GM21529 (cell line): Measurements from ENCODE around the gene CARD11.

Experiments used
- ATAC-seq: cut with Tn5 transposase; IDR thresholded peaks from one replicate; pipeline ENCODE4 v1.9.1; 2021; ENCODE audit not compliant: unreplicated experiment

The CARD11 gene

DNA sequence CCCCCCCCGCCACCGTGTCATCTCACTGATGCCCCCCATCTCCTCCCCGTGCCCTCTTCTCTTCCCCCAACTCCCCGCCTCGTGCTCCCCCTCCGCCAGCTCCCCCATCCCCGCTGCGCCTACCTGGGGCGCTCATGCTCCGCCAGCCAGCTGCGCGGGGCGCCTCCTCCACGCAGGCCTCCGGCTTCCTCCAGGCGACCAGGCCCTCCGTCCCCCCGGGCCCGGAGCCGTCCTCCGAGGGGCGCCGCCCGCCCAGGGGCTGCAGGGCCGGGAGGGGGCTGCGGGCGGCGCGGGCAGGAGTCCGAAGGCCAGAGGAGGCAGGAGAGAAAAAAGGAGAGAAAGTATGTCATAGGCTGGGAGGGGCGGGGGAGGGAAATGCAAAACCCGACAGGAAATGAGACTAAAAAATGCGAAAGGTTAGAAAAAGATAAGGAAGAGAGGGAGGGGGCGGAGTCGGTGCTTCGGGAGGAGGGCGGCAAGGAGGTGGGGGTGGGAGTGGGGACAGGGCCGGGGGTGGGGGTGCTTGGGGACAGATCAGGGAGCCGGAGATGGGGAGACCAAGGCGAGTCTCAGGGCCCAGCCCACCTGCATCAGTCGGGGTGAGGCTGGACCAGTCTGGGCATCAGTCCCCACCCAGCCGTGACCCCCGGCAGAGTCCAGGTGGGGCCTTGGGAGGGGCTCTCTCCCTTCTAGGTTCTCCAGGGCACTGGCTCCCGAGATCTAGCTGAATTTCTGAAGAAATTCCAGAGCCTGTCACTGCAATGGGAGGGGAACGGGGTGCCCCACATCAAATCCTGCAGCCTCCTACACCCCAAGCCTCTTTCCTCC lies at the start of gene CARD11:
TSS of gene CARD11 (minus strand) at position 324 of the 828 bp plus-strand sequence. CDS start 85,361 bp downstream, outside the sequence.
- peak; percentile 30 for ATAC-seq

DNA sequence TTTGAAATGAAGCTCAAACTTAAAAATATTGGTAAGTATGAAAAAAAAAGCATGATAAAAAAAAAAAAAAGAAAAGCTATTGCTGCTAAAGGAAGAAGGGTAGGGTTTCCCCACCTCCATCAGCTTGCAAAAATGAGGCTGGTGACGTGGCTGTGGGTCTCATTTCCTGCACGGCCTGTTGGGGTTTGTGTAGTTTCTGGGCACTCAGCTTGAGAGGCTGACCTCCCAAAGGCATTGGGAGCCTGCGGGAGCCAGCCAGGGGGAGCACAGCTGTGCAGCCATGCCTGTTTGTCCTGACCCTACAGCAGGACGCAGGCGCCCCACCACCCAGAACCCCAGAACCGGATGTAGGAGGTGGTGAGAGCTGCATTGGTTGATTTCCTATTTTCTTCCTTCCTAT lies 48.8 kb upstream of the CARD11 start:
- peak; percentile 79 for ATAC-seq

DNA sequence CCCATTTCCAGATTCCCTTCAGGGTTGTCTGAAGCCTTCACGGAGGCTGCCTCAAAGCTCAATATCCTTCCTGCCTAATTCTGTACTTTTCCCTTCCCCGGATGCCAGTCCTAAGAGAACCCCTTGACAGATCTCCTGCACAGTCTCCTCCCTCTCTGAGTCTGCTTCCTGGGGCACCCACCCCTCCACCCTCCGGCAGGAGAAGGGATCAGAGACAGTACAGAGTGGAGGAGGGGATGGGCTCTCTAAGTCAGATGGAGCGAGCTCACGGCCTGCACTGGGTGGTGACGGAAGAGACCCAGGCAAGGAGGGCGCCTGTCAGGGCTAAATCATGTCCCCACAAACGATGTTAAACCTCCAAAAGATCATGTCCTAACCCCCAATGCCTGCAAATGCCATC lies 48.0 kb upstream of the CARD11 start:
- no peak for ATAC-seq

DNA sequence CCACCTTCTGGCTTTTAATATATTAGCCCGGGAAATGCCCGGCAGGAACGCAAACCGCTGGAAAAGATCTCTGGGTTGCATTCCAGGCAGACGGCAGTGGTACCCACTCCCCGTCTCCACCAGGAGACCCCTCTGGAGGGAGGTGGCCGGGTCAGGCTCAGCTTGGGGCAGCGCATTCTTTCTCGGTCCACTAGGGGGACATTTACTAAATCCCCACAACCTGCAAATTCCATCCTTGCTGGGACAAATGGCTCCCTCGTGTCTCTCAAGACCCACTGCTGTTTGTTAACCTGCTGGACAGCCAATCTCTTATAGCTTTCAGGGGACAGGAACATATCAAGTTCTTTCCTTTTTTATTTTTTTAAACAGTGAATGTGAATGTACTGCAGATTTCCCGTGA lies 45.8 kb upstream of the CARD11 start:
- no peak for ATAC-seq

DNA sequence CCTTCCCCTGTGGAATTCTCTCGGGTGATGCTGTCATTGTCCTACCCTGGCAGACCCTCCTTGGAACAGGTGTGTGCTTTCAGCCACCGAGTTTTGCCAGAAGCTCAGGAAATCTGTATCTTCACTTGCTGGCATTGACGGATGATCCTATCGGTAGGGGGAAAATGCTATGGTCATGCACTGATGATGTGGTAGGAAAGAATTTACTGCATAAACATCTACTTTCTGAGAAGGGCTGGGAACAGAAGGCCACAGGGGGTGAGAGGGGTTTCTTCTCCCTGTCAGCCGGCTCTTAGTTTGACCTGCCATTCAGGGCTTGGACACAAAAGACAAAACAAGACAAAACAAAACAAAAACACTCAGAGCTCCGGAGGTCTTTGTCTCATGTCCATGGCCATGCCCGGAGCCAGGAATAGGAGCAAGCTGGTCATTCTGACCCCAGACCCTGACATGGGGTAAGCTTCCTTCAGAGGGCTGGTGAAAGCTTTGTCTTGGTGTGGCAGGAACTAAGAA lies 43.6 kb upstream of the CARD11 start:
- no peak for ATAC-seq

DNA sequence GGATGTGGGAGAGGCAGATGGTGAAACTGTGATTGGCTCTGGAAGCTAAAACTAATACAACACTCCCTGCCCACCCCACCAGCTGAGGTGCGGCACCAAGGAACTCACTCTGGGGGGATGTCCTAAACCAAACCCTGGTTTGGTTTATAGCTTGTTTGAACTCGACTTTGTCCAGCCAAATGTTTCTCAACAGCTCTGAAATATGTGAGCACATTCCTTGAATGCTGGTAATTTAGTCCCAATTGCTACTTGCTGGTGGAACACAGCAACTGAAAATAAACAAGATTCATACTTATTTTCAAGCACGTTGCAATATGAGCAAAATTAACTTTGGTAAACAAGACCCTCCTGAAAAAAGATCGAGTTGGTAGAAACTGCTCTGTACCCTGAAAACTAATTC lies 39.7 kb upstream of the CARD11 start:
- no peak for ATAC-seq

DNA sequence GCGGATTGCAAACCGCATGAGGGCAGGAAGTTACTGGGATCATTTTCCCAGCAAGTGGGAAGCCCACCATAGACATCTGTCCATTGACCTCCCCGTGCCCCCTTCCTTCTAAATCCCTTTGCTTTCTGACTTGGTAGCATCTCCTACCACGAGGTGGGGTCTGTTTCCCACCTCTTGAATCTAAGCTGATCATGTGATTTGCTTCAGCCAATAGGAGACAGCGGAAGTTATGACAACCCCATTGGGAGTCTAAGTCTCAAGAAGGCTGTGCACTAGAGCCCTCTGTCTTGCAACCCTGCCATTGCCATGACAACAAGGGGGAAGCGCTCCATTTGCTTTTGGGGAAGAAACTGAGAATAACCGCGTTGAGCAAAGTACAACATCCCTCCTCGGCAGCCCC lies 39.2 kb upstream of the CARD11 start:
- ATAC-seq = no peak

DNA sequence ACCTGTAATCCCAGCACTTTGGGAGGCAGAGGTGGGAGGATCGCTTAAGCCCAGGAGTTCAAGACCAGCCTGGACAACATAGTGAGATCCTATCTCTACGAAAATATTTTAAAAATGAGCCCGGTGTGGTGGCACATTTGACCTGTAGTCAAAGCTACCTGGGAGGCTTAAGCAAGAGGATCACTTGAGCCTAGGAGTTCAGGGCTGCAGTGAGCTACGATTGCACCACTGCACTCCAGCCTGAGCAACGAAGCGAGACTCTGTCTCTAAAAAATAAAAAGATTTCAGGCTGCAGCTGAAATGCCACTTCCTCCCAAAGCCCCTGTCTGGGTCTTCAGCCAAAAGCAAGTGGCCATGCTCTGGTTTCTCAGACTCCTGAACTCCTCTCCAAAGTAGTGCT lies 38.7 kb upstream of the CARD11 start:
- ATAC-seq = no peak

DNA sequence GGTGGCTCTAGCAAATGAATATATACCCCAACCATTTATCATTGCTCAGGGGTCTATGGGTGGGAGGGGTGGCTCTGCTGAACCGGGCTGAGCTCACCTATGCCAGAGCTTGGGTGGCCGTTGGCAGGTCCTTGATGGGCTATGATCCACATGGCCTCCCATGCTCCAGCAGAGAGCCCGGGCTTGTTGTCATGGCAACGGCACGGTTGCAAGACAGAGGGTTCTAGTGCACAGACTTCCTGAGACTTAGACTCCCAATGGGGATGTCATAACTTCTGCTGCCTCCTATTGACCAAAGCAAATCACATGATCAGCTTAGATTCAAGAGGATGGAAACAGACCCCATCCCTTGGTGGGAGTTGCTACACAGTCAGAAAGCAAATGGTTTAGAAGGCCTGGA lies 36.4 kb upstream of the CARD11 start:
- no peak for ATAC-seq

DNA sequence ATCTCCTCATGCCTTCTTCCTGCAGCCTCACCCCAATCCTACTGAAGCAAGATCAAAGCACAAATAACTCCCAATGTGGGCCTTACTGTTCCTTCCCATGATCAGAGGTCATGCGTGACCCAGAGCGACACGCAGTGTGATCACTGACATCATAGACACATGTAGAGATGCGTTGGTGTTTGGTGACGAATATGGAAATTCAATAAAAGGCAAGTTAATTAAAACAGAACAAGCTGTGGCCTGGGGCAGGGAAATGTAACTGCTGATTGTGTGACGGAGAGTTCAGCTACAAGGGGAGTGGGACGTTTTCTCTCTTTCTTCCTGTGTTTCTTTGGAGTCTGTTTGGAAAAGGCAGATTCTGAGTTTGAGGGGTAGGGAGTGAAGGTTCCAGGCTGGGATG lies 34.8 kb upstream of the CARD11 start:
- ATAC-seq = no peak

DNA sequence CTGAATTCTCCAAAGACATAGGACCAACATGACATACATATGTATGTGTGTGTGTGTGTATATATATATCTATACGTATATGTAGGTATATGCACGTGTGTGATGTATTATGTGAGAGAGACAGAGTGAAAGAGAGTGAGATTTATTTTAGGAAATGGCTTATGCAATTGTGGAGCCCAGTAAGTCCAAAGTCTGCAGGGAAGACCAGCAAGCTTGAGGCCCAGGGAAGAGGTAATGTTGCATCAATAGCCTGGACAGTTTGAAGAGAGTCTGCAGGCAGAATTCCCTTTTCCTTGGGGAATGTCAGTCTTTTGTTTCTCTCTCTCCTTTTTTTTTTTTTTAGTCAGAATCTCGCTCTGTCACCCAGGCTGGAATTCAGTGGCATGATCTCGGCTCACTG lies 33.0 kb upstream of the CARD11 start:
- no peak for ATAC-seq

DNA sequence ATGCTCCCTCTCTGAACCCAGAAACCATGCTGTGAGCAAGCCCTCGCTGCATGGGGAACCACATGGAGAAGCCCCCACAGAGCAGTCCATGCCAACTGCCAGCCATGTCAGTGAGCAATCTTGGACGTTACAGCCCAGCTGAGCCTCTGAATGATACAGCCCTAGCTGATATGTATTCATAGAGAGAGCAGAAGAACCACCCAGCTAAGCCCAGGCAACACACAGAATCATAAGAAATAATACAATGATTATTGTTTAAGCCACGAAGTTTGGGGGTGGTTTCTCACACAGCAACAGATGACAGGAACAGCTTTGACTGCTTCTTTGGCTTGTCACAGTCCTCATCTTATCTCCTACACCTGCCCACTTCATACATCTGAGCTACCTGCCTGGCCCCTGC lies 32.5 kb upstream of the CARD11 start:
- no peak for ATAC-seq

DNA sequence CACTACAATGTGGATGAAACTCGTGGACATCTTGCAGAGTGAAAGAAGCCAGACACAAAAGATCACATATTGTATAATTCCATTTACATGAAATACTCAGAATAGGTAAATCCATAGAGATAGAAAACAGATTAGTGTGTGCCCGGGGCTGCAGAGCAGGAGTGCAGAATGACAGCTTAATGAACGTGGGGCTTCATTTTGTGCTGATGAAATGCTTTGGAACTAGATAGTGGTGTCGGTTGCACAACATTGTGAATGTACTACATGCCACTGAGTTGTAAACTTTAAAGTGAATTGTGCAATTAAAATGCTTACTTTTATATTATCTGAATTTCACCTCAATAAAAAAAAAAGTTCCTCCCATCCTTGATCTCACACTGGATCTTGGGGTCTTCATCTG lies 31.8 kb upstream of the CARD11 start:
- ATAC-seq = no peak

DNA sequence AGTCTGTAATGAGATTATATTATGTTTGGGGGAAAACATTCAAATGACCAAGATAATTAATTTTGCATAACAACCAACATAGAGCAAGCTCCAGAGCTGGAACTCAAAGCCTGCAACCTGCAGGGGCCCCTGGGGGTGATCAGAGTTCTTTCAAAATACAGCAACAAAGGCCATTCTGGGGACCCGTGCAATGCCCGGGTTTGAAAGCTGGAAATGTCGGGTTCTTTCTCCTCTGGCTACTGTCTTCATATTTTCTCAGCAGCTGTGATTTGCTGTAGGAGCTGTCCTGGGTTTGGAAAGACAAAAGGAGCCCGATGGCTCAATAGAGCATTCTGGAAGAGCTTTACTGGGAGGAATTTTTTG lies 30.8 kb upstream of the CARD11 start:
- no peak for ATAC-seq

DNA sequence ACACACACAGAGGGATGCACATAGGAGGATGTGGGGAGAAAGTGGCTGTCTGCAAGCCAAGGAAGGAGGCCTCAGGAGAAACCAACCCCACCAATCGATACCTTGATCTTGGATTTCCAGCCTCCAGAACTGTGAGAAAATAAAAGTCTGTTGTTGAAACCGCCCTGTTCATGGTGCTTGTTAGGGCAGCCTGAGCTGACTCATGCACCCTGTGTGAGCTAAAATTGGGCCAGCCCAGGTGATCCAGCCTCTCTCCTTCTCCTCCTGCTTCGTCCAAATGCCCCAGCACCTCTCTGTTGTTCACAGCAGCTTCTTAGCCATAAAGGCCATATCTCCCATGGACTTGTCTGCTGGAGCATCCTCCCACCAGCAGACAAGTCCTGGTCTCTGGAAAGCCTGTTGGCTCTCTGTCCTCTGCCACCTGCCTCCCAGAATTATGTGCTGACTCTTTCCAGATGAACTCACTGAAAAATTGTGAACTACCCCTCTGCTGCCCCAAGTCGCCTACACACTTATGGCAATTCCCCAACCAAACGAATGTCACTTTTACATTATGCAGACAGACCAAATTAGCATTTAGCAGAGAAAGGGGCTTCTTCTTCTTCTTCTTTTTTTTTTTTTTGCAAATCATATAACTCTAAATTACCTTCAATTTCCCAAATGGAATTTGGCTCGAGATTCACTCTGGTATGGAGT lies 30.2 kb upstream of the CARD11 start:
- no peak for ATAC-seq

DNA sequence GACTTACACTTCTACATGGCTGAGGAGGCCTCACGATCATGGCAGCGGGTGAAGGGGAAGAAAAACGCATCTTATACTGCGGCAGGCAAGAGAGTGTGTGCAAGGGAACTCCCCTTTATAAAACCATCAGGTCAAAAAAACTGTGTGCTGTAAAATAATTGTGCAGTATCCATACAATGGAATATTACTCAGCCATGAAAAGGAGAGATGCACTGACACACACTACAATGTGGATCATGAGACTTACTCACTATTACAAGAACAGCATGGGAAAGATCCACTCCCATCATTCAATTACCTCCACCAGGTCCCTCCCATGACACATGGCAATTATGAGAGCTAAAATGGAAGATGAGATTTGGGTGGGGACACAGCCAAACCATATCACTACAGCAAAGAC lies 27.2 kb upstream of the CARD11 start:
- ATAC-seq = no peak

DNA sequence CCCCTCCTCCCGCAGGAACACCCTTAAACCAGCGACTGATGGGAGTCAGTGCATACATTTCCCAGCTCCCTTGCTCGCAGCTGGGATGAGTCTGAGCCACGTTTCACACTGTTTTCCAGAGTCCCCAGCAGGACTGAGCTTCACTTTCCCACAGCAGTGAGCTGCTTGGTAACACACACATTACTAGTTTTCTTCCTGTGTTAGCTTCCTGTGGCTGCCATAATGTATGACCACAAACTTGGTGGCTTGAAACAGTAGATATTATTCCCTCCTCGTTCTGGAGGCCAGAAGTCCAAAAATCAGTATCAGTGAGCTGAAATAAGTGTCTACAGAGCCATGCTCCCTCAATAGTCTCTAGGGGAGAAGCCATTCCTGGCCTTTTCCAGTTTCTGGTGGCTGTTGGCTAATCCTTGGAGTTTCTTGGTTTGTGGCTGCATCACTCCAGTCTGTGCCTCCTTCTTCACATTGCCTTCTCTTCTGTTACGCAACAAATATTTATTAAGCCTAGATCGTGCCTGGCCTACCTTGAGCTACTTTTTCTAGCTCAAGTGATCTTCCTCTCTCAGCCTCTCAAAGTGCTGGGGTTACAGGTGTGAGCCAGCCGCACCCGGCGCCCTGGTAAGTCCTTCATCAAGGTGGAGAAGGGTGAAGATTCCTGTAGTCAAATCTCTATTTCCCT lies 26.2 kb upstream of the CARD11 start:
- no peak for ATAC-seq

DNA sequence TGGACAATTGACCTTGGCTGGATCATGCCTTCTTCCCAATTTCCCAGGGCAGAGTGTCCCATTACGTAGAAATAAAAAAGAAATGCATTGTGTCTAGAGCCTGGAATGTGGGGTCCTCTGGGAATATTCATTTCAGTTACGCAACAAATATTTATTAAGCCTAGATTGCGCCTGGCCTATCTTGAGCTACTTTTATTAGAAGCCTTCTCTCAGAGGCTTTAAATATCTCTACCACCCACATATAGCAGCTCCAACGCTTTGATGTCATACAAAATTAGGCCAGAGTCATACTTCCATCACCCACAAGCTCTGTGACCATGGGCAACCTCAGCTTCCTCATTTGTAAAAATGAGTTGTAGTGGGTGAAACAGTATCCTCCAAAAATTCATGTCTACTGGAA lies 24.9 kb upstream of the CARD11 start:
- ATAC-seq = peak; percentile 48

DNA sequence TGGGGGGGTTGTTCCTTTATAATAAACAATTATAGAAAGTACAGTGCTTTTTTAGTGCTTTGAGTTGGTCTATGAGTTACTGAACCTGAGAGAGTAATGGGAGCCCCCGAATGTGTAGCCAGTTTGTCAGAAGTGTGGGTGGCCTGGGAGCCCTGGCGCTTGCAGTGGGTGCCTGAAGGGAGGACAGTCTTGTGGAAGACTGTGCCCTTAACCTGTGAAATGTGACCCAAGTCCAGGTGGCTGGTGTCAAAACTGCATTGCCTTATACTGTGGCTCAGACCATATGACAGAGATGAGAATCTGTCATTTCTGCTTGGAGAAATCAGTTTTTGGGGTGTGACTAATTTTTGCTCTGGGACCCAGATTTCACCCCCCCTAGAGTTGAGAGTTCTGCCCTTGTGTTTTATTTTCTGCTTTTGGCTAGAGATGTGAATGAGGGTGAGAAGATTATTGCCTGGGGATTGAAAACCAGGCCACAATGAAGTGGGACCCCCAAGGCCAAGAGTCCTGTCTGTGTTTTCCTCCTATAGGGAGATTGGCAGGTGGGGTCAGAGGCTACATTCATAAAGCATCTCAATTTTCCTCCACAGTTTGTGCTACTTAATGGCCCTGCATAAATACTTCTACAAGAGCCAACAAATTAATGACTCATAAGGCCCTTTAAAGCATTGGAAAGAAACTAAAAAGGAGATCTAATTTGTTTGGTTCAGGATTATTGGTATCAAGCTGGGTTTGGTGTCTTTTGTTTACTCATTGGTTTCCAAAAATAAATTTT lies 24.1 kb upstream of the CARD11 start:
- ATAC-seq = no peak

DNA sequence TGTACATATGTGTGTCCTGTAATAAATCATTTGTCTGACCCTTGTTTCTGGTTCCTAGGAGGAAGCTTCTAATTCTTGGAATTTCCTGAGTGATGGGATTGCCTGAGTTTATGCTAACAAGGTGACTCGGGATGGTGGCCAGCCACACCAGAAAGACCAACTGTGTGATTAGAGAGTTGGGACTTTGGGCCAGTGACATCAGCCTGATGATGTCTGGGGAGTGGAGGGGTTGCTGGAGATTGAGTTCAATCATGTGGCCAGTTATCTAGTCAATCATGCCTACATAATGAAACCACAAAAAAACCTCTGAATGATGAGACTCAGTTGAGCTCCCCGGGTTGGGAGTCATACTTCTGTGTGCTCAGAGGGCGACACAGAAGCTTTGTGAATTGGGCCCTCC lies 23.5 kb upstream of the CARD11 start:
- no peak for ATAC-seq

DNA sequence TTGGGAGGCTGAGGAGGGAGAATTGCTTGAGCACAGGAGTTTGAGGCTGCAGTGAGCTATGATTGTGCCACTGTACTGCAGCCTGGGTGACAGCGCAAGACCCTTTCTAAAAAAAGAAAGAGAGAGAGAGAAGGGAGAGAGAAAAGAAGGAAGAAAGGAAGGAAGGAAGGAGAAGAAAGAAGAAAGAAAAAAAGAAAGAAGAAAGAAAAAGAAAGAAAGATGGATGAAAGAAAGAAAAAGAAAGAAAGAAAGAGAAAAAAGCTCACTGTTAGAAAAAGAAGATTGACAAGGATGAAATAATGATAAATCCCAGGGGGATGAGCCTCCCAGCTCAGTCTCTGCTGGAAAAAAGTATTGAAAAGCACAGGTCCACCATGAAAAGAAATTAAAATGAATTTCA lies 22.8 kb upstream of the CARD11 start:
- no peak for ATAC-seq
